ENCODE data around the gene RBM23.
"Not testable (repeated sequence)": the region's sequence is repeated elsewhere in the genome, so short reads cannot be mapped to it uniquely, and the experiment has no call there.

The RBM23 gene

GRCh38 chr14:22918804-22919600, at the start of gene RBM23:
Gene RBM23 (minus strand): TSS chr14:22919149.
- peak; percentile 100 for DNase-seq

GRCh38 chr14:22966783-22967269, 47.9 kb upstream of the RBM23 start:
- no peak for DNase-seq

GRCh38 chr14:22965916-22966782, 47.2 kb upstream of the RBM23 start:
- DNase-seq, result not testable (repeated sequence)

GRCh38 chr14:22962061-22962676, 43.2 kb upstream of the RBM23 start:
- no peak for DNase-seq

- no peak for DNase-seq
Measured at GRCh38 chr14:22955702-22956569, 37.0 kb upstream of the RBM23 start.

GRCh38 chr14:22952418-22952817, 33.5 kb upstream of the RBM23 start:
- no peak for DNase-seq

GRCh38 chr14:22951795-22952194, 32.8 kb upstream of the RBM23 start:
- not testable (repeated sequence) for DNase-seq

GRCh38 chr14:22945642-22946041, 26.7 kb upstream of the RBM23 start:
- DNase-seq, result no peak

DNA sequence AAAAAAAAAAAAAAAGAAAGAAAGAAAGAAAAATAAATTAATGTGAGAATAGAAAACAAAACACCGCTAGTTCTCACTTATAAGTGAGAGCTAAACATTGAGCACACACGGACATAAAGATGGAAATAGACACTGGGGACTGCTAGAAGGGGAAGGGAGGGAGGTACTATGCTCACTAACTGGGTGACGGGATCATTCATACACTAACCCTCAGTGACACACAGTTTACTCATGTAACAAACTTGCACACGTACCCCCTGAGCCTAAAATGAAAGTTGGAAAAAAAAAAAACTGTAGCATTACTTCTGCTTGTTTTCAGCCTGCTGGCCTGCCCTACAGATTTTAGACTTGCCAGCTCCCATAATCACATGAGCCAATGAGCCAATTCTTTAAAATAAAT, 20.7 kb upstream of the RBM23 start:
- DNase-seq, result peak; percentile 77

GRCh38 chr14:22935156-22935555, 16.2 kb upstream of the RBM23 start:
- DNase-seq, result no peak

- DNase-seq, result no peak
Measured at GRCh38 chr14:22932146-22932545, 13.2 kb upstream of the RBM23 start.

- no peak for DNase-seq
Measured at GRCh38 chr14:22929961-22930364, 11.0 kb upstream of the RBM23 start.

- DNase-seq, result peak; percentile 100
Measured at GRCh38 chr14:22929104-22929960, 10.4 kb upstream of the RBM23 start, which contains the start of gene PRMT5. Gene PRMT5 (minus strand): TSS chr14:22929376. CDS start chr14:22929361, 15 bp downstream.

GRCh38 chr14:22928237-22929103, 9.5 kb upstream of the RBM23 start:
- DNase-seq, result no peak

DNA sequence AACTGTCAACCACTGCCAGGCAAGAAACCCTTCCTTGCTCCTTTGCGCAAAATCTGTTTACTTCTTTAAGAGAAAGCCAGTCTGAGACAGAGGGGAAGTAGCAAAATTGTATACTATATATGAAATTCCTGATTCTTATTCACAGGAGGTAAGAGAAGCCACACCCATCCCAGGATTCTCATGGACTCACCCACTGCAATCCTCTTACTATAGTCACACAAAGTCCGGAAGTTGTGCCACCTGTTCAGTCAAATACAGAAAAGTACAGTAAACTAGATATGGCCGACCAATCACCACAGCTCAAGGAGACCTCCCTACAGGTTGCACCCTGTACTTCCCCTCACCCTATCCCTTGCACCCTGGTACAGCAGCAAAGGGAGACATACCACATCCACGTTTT, 7.4 kb upstream of the RBM23 start:
- DNase-seq, result no peak

GRCh38 chr14:22925513-22925912, 6.6 kb upstream of the RBM23 start:
- DNase-seq, result no peak

DNA sequence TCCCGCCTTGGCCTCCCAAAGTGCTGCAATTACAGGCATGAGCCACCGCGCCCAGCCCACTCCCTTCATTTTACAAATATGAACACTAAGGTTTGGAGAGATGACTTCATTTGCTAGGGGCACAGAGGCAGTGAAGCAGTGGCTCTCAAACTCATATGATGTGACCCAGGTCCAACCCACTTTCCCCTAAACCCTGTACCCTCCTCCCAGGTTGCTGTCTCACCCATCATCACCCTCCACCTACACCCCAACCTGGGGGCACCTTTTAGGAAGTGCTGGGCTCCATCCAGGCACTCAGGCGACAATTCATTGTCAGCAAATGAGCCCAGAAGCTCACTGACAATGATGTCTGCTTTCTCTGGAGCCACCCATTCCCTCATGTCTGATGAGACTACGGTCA, 4.8 kb upstream of the RBM23 start:
- no peak for DNase-seq

GRCh38 chr14:22922294-22922693, 3.3 kb upstream of the RBM23 start:
- no peak for DNase-seq

GRCh38 chr14:22920697-22921096, 1.7 kb upstream of the RBM23 start:
- DNase-seq, result no peak

DNA sequence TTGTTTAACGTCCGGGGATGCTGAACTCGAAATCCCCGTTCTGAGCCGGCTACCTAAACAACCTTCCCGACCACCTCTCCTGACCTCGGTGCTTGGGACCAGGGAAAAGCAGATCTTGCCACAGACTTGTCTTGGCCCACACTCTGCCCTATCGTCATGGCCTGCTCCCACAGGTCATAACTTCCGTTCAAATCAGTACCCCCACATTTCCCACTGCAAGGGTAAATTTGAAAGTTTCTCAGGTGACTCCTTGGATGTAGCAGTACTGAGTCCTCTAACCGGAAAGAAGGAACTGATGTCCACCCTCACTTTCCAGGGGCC, 612 bp upstream of the RBM23 start:
- no peak for DNase-seq
